HUES48 (cell line): ENCODE results near the gene MLPH.

Experiments
- H3K27ac ChIP-seq: one replicate; pipeline ENCODE4 v1.7.0; 2013; ENCODE audit warnings: low read depth, low read length, inconsistent platforms
- H3K27me3 ChIP-seq: 2 replicates; pipeline ENCODE4 v1.6.1; 2013; ENCODE audit warnings: mild to moderate bottlenecking, low read length; ENCODE audit not compliant: control insufficient read depth, insufficient read depth
- H3K36me3 ChIP-seq: 2 replicates; pipeline ENCODE4 v1.6.1; 2013; ENCODE audit warnings: low read length; ENCODE audit not compliant: control insufficient read depth, insufficient read depth
- H3K4me1 ChIP-seq: 2 replicates; pipeline ENCODE4 v1.6.1; 2013; ENCODE audit warnings: mild to moderate bottlenecking, low read length; ENCODE audit not compliant: control insufficient read depth, insufficient read depth
- H3K4me3 ChIP-seq: 2 replicates; pipeline ENCODE4 v1.5.1; 2013; ENCODE audit warnings: mild to moderate bottlenecking, low read depth, low read length
- H3K9ac ChIP-seq: 2 replicates; pipeline ENCODE4 v1.6.1; 2013; ENCODE audit warnings: mild to moderate bottlenecking, low read depth, low read length, moderate library complexity
- H3K9me3 ChIP-seq: 2 replicates; pipeline ENCODE4 v1.6.1; 2013; ENCODE audit warnings: low read length; ENCODE audit not compliant: control insufficient read depth, insufficient read depth

Gene MLPH

GRCh38 chr2:237547841-237548416 lies 60.9 kb downstream of the MLPH start:
- Histone ChIP-seq H3K4me3 (no peak overlapping the region), H3K4me1 (no peaks in the 10 kb centered on the region), H3K9ac (no peak overlapping the region), H3K9me3 (peaks cover 2% of the 10 kb centered on the region; the same call in 1 of the 2 replicates), H3K27ac (peak overlapping the region; percentile 41), H3K27me3 (no peaks in the 10 kb centered on the region), H3K36me3 (peaks cover 3% of the 10 kb centered on the region; the same call in 1 of the 2 replicates)

GRCh38 chr2:237549216-237549615 lies 62.2 kb downstream of the MLPH start:
- Histone ChIP-seq H3K9ac (no peak overlapping the region), H3K27me3 (no peaks in the 10 kb centered on the region), H3K36me3 (peaks cover 3% of the 10 kb centered on the region; the same call in 1 of the 2 replicates), H3K9me3 (peaks cover 7% of the 10 kb centered on the region), H3K4me3 (no peak overlapping the region), H3K27ac (no peak overlapping the region), H3K4me1 (no peaks in the 10 kb centered on the region)

GRCh38 chr2:237549643-237550415 lies 62.8 kb downstream of the MLPH start:
- no peak overlapping the region for H3K4me3 ChIP-seq
- no peak overlapping the region for H3K27ac ChIP-seq
- H3K4me1 ChIP-seq, result no peaks in the 10 kb centered on the region
- peaks cover 7% of the 10 kb centered on the region for H3K9me3 ChIP-seq
- H3K36me3 ChIP-seq, result peaks cover 3% of the 10 kb centered on the region; the same call in 1 of the 2 replicates
- no peak overlapping the region for H3K9ac ChIP-seq
- H3K27me3 ChIP-seq, result no peaks in the 10 kb centered on the region

- H3K9ac ChIP-seq, result no peak overlapping the region
- no peak overlapping the region for H3K27ac ChIP-seq
- H3K4me3 ChIP-seq, result no peak overlapping the region
- H3K4me1 ChIP-seq, result no peaks in the 10 kb centered on the region
- peaks cover 3% of the 10 kb centered on the region; the same call in 1 of the 2 replicates for H3K36me3 ChIP-seq
- H3K27me3 ChIP-seq, result no peaks in the 10 kb centered on the region
- peaks cover 7% of the 10 kb centered on the region for H3K9me3 ChIP-seq
These were observed 64.1 kb downstream of the MLPH start for GRCh38 chr2:237551071-237551574.

GRCh38 chr2:237552908-237553307 lies 65.9 kb downstream of the MLPH start:
- no peak overlapping the region for H3K27ac ChIP-seq
- no peak overlapping the region for H3K9ac ChIP-seq
- H3K27me3 ChIP-seq, result no peaks in the 10 kb centered on the region
- peaks cover 7% of the 10 kb centered on the region for H3K9me3 ChIP-seq
- no peak overlapping the region for H3K4me3 ChIP-seq
- H3K4me1 ChIP-seq, result no peaks in the 10 kb centered on the region
- no peaks in the 10 kb centered on the region for H3K36me3 ChIP-seq

- H3K9me3 ChIP-seq, result peaks cover 7% of the 10 kb centered on the region
- no peaks in the 10 kb centered on the region for H3K36me3 ChIP-seq
- no peaks in the 10 kb centered on the region for H3K4me1 ChIP-seq
- H3K27ac ChIP-seq, result no peak overlapping the region
- H3K9ac ChIP-seq, result no peak overlapping the region
- H3K27me3 ChIP-seq, result no peaks in the 10 kb centered on the region
- no peak overlapping the region for H3K4me3 ChIP-seq
These were observed 66.9 kb downstream of the MLPH start for GRCh38 chr2:237553948-237554347.

- H3K36me3 ChIP-seq, result no peaks in the 10 kb centered on the region
- no peak overlapping the region for H3K9ac ChIP-seq
- no peak overlapping the region for H3K4me3 ChIP-seq
- no peaks in the 10 kb centered on the region for H3K27me3 ChIP-seq
- H3K4me1 ChIP-seq, result no peaks in the 10 kb centered on the region
- peaks cover 7% of the 10 kb centered on the region for H3K9me3 ChIP-seq
- H3K27ac ChIP-seq, result no peak overlapping the region
These were observed 68.5 kb downstream of the MLPH start for GRCh38 chr2:237555560-237555959.

GRCh38 chr2:237556773-237557632 lies 70.0 kb downstream of the MLPH start:
- H3K4me1 ChIP-seq, result no peaks in the 10 kb centered on the region
- no peak overlapping the region for H3K4me3 ChIP-seq
- H3K27me3 ChIP-seq, result no peaks in the 10 kb centered on the region
- H3K27ac ChIP-seq, result no peak overlapping the region
- peaks cover 7% of the 10 kb centered on the region for H3K9me3 ChIP-seq
- H3K9ac ChIP-seq, result no peak overlapping the region
- no peaks in the 10 kb centered on the region for H3K36me3 ChIP-seq

GRCh38 chr2:237557633-237558015 lies 70.6 kb downstream of the MLPH start:
- no peak overlapping the region for H3K27ac ChIP-seq
- no peaks in the 10 kb centered on the region for H3K27me3 ChIP-seq
- no peaks in the 10 kb centered on the region for H3K36me3 ChIP-seq
- no peak overlapping the region for H3K4me3 ChIP-seq
- no peak overlapping the region for H3K9ac ChIP-seq
- H3K4me1 ChIP-seq, result no peaks in the 10 kb centered on the region
- H3K9me3 ChIP-seq, result peaks cover 7% of the 10 kb centered on the region

- Histone ChIP-seq H3K27ac (no peak overlapping the region), H3K9me3 (no peaks in the 10 kb centered on the region; the same call in 1 of the 2 replicates), H3K9ac (no peak overlapping the region), H3K4me1 (no peaks in the 10 kb centered on the region; the same call in 1 of the 2 replicates), H3K4me3 (no peak overlapping the region), H3K36me3 (no peaks in the 10 kb centered on the region), H3K27me3 (no peaks in the 10 kb centered on the region)
These were observed 72.0 kb downstream of the MLPH start for GRCh38 chr2:237558961-237559641.
